DOHH2 (cell line): ENCODE measurements around the gene MKRN2OS.

Source experiments
- H3F3A ChIP-seq: fragments of 200-600 bp; sonication (generic), shearing (Covaris generic); 2 replicates; pipeline ENCODE4 v1.6.0; 2016; ENCODE audit warnings: antibody characterized with exemption, mild to moderate bottlenecking; ENCODE audit not compliant: control insufficient read depth, insufficient read depth
- H3K27ac ChIP-seq: fragments of 200-600 bp; sonication (generic); 2 replicates; pipeline ENCODE4 v1.5.1; 2014; ENCODE audit warnings: low read depth, mild to moderate bottlenecking, low read length, moderate library complexity
- H3K27me3 ChIP-seq: fragments of 200-600 bp; sonication (generic); 2 replicates; pipeline ENCODE4 v1.6.1; 2014; ENCODE audit warnings: mild to moderate bottlenecking, low read length, mixed read lengths; ENCODE audit not compliant: control insufficient read depth
- H3K36me3 ChIP-seq: fragments of 200-600 bp; sonication (generic); 2 replicates; pipeline ENCODE4 v1.6.1; 2014; ENCODE audit warnings: mild to moderate bottlenecking, low read length, moderate library complexity, mixed read lengths; ENCODE audit not compliant: control insufficient read depth
- H3K4me1 ChIP-seq: fragments of 200-600 bp; sonication (generic); 2 replicates; pipeline ENCODE4 v1.6.1; 2014; ENCODE audit warnings: mild to moderate bottlenecking, low read length, mixed read lengths; ENCODE audit not compliant: control insufficient read depth
- H3K4me2 ChIP-seq: fragments of 200-600 bp; sonication (generic); 2 replicates; pipeline ENCODE4 v1.6.0; 2014; ENCODE audit warnings: mild to moderate bottlenecking, low read length, moderate library complexity
- H3K4me3 ChIP-seq: fragments of 200-600 bp; sonication (generic); 2 replicates; pipeline ENCODE4 v1.5.1; 2014; ENCODE audit warnings: mild to moderate bottlenecking, low read length, mixed read lengths
- H3K79me2 ChIP-seq: fragments of 200-600 bp; sonication (generic); 2 replicates; pipeline ENCODE4 v1.6.1; 2014; ENCODE audit warnings: mild to moderate bottlenecking, low read length, mixed read lengths; ENCODE audit not compliant: control insufficient read depth
- H3K9me2 ChIP-seq: fragments of 200-600 bp; sonication (generic); replicated peaks from 2 replicates; pipeline ENCODE4 v1.6.1; 2014; ENCODE audit warnings: mild to moderate bottlenecking, low read length, mixed read lengths; ENCODE audit not compliant: control insufficient read depth
- H3K9me3 ChIP-seq: fragments of 200-600 bp; sonication (generic); 2 replicates; pipeline ENCODE4 v1.6.1; 2014; ENCODE audit warnings: antibody characterized with exemption, low read length, mixed read lengths; ENCODE audit not compliant: control insufficient read depth, insufficient read depth
- H4K20me1 ChIP-seq: fragments of 200-600 bp; sonication (generic); 2 replicates; pipeline ENCODE4 v1.6.0; 2014; ENCODE audit warnings: low read depth, mild to moderate bottlenecking, antibody characterized with exemption, low read length, moderate library complexity; ENCODE audit not compliant: control insufficient read depth, insufficient read depth
- EZH2phosphoT487 ChIP-seq: fragments of 200-600 bp; sonication (generic); IDR thresholded peaks from 2 replicates; pipeline ENCODE4 v1.6.1; 2017; ENCODE audit warnings: borderline replicate concordance, mild to moderate bottlenecking, antibody characterized with exemption, low read length, moderate library complexity, mixed read lengths
- TF ChIP-seq, protein P1 (sequence below): fragments of 200-600 bp; sonication (generic); IDR thresholded peaks from one replicate; pipeline ENCODE4 v1.5.1; 2014; ENCODE audit warnings: antibody characterized with exemption, mild to moderate bottlenecking, low read depth, low read length; ENCODE audit not compliant: poor library complexity, severe bottlenecking

MKRN2OS gene

GRCh38 chr3:12557473-12558100 is 12.3 kb upstream of the MKRN2OS start:
- Histone ChIP-seq H3F3A (peaks cover 4% of the 10 kb centered on the region; the same call in 1 of the 2 replicates), H3K79me2 (peaks cover 57% of the 10 kb centered on the region), H3K9me3 (no peaks in the 10 kb centered on the region), H4K20me1 (peaks cover 26% of the 10 kb centered on the region), H3K36me3 (peaks cover 4% of the 10 kb centered on the region; the same call in 1 of the 2 replicates), H3K4me1 (peaks cover 42% of the 10 kb centered on the region), H3K4me2 (peak overlapping the region; percentile 89), H3K27ac (peak overlapping the region; percentile 44), H3K4me3 (peak overlapping the region; percentile 94), H3K9me2 (no peaks in the 10 kb centered on the region), H3K27me3 (peaks cover 8% of the 10 kb centered on the region)
- TF ChIP-seq EZH2phosphoT487: no peak
- TF ChIP-seq, protein P1, sequence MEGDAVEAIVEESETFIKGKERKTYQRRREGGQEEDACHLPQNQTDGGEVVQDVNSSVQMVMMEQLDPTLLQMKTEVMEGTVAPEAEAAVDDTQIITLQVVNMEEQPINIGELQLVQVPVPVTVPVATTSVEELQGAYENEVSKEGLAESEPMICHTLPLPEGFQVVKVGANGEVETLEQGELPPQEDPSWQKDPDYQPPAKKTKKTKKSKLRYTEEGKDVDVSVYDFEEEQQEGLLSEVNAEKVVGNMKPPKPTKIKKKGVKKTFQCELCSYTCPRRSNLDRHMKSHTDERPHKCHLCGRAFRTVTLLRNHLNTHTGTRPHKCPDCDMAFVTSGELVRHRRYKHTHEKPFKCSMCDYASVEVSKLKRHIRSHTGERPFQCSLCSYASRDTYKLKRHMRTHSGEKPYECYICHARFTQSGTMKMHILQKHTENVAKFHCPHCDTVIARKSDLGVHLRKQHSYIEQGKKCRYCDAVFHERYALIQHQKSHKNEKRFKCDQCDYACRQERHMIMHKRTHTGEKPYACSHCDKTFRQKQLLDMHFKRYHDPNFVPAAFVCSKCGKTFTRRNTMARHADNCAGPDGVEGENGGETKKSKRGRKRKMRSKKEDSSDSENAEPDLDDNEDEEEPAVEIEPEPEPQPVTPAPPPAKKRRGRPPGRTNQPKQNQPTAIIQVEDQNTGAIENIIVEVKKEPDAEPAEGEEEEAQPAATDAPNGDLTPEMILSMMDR: no peak

DNA sequence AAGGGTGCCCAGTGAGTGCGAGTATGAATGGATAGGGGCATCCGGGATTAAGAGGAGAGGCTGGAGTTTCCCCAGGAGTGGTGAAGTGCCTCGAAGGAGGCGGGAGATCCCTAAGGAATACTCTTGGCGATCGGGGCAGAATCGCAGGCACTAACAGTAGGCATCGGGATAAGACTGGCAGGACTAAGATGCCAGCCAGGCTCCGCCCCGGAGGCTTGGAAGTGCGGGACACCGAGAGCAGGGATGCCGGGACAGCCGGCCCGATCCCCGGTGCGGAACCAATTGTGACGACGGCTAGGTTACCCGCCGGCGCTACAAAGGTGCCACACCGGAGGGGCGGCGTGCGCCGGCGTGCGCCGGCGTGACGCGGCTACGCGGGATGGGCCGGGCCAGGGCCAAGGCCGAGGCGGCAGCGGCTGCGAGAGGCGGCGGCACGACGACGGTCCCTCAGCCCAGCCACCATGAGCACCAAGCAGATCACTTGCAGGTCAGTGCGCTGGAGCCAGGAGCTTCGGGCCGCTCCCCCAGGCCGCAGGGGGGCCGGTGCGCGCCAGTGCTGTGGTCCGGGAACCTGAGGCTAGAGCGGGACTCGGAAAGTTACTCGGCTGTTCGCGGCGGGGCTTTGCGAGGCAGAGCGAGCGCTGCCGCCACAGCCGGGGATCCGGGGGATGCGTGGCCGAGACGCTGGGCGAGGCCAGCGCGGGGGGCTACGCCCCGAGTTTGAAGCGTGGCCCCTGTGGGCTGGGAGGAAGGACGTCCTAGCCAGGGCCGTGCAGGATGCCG is 11.6 kb upstream of the MKRN2OS start, which contains the start of gene MKRN2:
Gene MKRN2 (plus strand): TSS at position 398 of the 783 bp plus-strand sequence. CDS start 64 bp downstream, at position 462.
- Histone ChIP-seq H3K36me3 (peaks cover 4% of the 10 kb centered on the region; the same call in 1 of the 2 replicates), H3K27me3 (peaks cover 8% of the 10 kb centered on the region), H3K4me1 (peaks cover 42% of the 10 kb centered on the region), H3K9me3 (no peaks in the 10 kb centered on the region), H3K9me2 (no peaks in the 10 kb centered on the region), H3F3A (peaks cover 4% of the 10 kb centered on the region; the same call in 1 of the 2 replicates), H4K20me1 (peaks cover 26% of the 10 kb centered on the region), H3K79me2 (peaks cover 50% of the 10 kb centered on the region), H3K4me3 (peak within 1 kb of the TSS; percentile 94), H3K4me2 (peak within 1 kb of the TSS; percentile 89), H3K27ac (peak within 1 kb of the TSS; percentile 44)
- TF ChIP-seq, protein P1: no peak
- no peak for TF ChIP-seq EZH2phosphoT487

DNA sequence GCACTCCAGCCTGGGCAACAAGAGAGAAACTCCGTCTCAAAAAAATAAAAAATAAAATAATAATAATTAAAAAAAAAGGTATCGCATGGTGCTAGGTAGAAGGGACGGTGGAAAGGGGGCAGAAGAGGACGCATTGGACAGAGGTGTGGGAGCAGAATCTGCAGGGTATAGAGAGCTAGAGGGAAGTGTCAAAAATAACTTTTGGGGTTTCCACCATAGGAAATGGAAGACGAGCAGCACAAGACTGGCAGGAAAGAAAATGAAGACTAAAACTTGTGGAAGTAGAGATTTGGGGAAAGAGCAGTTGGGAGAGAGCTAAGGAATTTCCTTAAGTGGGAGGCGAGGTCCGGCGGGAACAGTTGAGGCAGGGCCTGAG is 11.0 kb upstream of the MKRN2OS start:
- no peaks in the 10 kb centered on the region for H3K9me2 ChIP-seq
- H3K27me3 ChIP-seq: peaks cover 8% of the 10 kb centered on the region
- H3K4me1 ChIP-seq: peaks cover 42% of the 10 kb centered on the region
- no peaks in the 10 kb centered on the region for H3K9me3 ChIP-seq
- H3K27ac ChIP-seq: peak overlapping the region; percentile 9; the same call in 1 of the 2 replicates
- peak overlapping the region; percentile 89 for H3K4me2 ChIP-seq
- H3K4me3 ChIP-seq: peak overlapping the region; percentile 94
- TF ChIP-seq, protein P1: no peak
- TF ChIP-seq EZH2phosphoT487: no peak
- H4K20me1 ChIP-seq: peaks cover 26% of the 10 kb centered on the region
- peaks cover 4% of the 10 kb centered on the region; the same call in 1 of the 2 replicates for H3F3A ChIP-seq
- peaks cover 4% of the 10 kb centered on the region; the same call in 1 of the 2 replicates for H3K36me3 ChIP-seq
- peaks cover 44% of the 10 kb centered on the region for H3K79me2 ChIP-seq
